SU-DHL-6 (cell line): ENCODE data around the gene PDLIM7.

Source experiments
- H2AFZ ChIP-seq: fragments of 200-600 bp; sonication (generic); 2 replicates; pipeline ENCODE4 v1.6.1; 2014; ENCODE audit warnings: low read depth, mild to moderate bottlenecking, moderate library complexity, mixed read lengths, antibody characterized with exemption, low read length; ENCODE audit not compliant: severe bottlenecking
- H3F3A ChIP-seq: fragments of 200-600 bp; shearing (Covaris generic); 2 replicates; pipeline ENCODE4 v1.6.0; 2016; ENCODE audit warnings: antibody characterized with exemption, mild to moderate bottlenecking; ENCODE audit not compliant: insufficient read depth
- H3K27ac ChIP-seq: fragments of 200-600 bp; sonication (generic); 2 replicates; pipeline ENCODE4 v1.5.1; 2016; ENCODE audit warnings: low read depth, mild to moderate bottlenecking, low read length, moderate library complexity, mixed read lengths
- H3K27me3 ChIP-seq: fragments of 200-600 bp; sonication (generic), shearing (Covaris generic); 2 replicates; pipeline ENCODE4 v1.6.0; 2014; ENCODE audit warnings: mild to moderate bottlenecking, low read length
- H3K36me3 ChIP-seq: fragments of 200-600 bp; sonication (generic); 2 replicates; pipeline ENCODE4 v1.6.1; 2014; ENCODE audit warnings: mild to moderate bottlenecking, low read length, mixed read lengths
- H3K4me2 ChIP-seq: fragments of 300-600, 200-600 bp; shearing (Covaris generic), sonication (generic); 2 replicates; pipeline ENCODE4 v1.6.0; 2014; ENCODE audit warnings: low read length, low read depth, mild to moderate bottlenecking; ENCODE audit not compliant: poor library complexity, severe bottlenecking
- H3K4me3 ChIP-seq: fragments of 200-600 bp; sonication (generic); 2 replicates; pipeline ENCODE4 v1.5.1; 2014; ENCODE audit warnings: antibody characterized with exemption, low read length, mild to moderate bottlenecking, mixed read lengths; ENCODE audit not compliant: insufficient read depth, poor library complexity, severe bottlenecking
- H3K79me2 ChIP-seq: fragments of 200-600 bp; sonication (generic); 2 replicates; pipeline ENCODE4 v1.6.1; 2014; ENCODE audit warnings: mild to moderate bottlenecking, low read length, moderate library complexity; ENCODE audit not compliant: insufficient read depth
- H3K9ac ChIP-seq: fragments of 200-600 bp; sonication (generic); 2 replicates; pipeline ENCODE4 v1.7.0; 2014; ENCODE audit warnings: mild to moderate bottlenecking, low read length
- H3K9me2 ChIP-seq: fragments of 200-600 bp; sonication (generic); replicated peaks from 2 replicates; pipeline ENCODE4 v1.6.1; 2014; ENCODE audit warnings: low read length; ENCODE audit not compliant: insufficient read depth
- H3K9me3 ChIP-seq: fragments of 200-600 bp; sonication (generic); 2 replicates; pipeline ENCODE4 v1.6.1; 2014; ENCODE audit warnings: low read length, mixed read lengths; ENCODE audit not compliant: insufficient read depth
- H4K20me1 ChIP-seq: fragments of 200-600 bp; sonication (generic); 2 replicates; pipeline ENCODE4 v1.6.1; 2014; ENCODE audit warnings: low read depth, mild to moderate bottlenecking, antibody characterized with exemption, low read length, moderate library complexity, mixed read lengths
- CTCF ChIP-seq: fragments of 200-600 bp; sonication (generic); IDR thresholded peaks from one replicate; pipeline ENCODE4 v1.5.1; 2017; ENCODE audit warnings: antibody characterized with exemption, mild to moderate bottlenecking, low read length, moderate library complexity; ENCODE audit not compliant: insufficient read depth, poor library complexity, severe bottlenecking
- EZH2phosphoT487 ChIP-seq: fragments of 200-600 bp; sonication (generic), shearing (Covaris generic); conservative IDR thresholded peaks from 2 replicates; pipeline ENCODE4 v1.6.1; 2018; ENCODE audit warnings: mild to moderate bottlenecking, antibody characterized with exemption, low read length, moderate library complexity, mixed read lengths

Gene PDLIM7

GRCh38 chr5:177499842-177500241, 2.4 kb upstream of the PDLIM7 start:
- no peak overlapping the region for H2AFZ ChIP-seq
- peaks cover 14% of the 10 kb centered on the region for H3F3A ChIP-seq
- H3K4me3 ChIP-seq: no peak overlapping the region
- no peaks in the 10 kb centered on the region for H3K79me2 ChIP-seq
- no peak overlapping the region for H3K4me2 ChIP-seq
- H4K20me1 ChIP-seq: no peaks in the 10 kb centered on the region
- H3K9me3 ChIP-seq: no peaks in the 10 kb centered on the region
- H3K27me3 ChIP-seq: no peaks in the 10 kb centered on the region
- H3K27ac ChIP-seq: no peak overlapping the region
- no peak overlapping the region for H3K9ac ChIP-seq
- no peaks in the 10 kb centered on the region for H3K9me2 ChIP-seq
- no peaks in the 10 kb centered on the region for H3K36me3 ChIP-seq
- TF ChIP-seq EZH2phosphoT487 (no peak), CTCF (no peak)

DNA sequence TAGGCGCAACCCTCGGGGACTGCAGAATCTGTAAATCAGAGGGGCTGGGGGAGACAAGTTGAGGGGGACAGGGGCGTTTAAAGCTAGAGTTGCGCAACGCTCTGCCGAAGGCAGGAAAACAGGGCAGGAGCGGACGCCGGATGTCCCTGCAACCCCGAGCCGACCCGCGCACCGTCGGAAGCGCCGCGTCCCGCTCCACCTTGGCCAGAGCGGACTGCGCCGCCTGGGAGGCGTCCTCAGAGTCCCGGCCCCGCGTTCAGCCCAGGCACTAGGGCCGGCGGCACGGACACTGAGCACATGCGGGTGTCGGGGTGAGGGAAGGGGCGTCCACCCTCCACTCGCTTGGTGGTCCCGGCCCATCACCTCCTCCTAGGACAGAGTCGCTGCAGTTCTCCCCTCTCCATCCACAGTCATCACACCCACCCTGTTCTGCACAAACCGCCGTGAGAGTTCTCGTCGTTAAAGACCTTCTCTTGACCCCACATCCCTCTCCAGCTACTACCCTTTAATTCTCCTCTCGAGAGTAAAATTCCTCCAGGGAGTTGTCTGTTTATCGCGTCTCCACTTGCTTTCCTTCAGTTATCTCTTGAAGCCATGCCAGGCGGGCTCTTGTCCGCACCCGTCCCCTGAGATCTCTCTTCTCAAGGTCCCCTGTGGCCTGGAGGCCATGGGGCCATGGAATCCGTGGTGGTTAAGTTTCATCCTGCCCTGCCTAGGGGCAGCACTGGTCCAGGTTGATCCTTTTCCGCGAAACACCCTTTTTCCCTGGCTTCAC, 796 bp upstream of the PDLIM7 start:
- H3K9me2 ChIP-seq: no peaks in the 10 kb centered on the region
- TF ChIP-seq CTCF: no peak
- TF ChIP-seq EZH2phosphoT487: no peak
- H3K36me3 ChIP-seq: no peaks in the 10 kb centered on the region
- H3K4me2 ChIP-seq: peak overlapping the region; percentile 71
- H3K27me3 ChIP-seq: no peaks in the 10 kb centered on the region
- H2AFZ ChIP-seq: peak overlapping the region; percentile 79
- H3K27ac ChIP-seq: no peak overlapping the region
- H3K9me3 ChIP-seq: no peaks in the 10 kb centered on the region
- H3K9ac ChIP-seq: peak overlapping the region; percentile 75
- no peaks in the 10 kb centered on the region for H3K79me2 ChIP-seq
- no peaks in the 10 kb centered on the region for H4K20me1 ChIP-seq
- peaks cover 19% of the 10 kb centered on the region for H3F3A ChIP-seq
- peak overlapping the region; percentile 70 for H3K4me3 ChIP-seq

GRCh38 chr5:177496727-177497291, 595 bp downstream of the PDLIM7 start:
- TF ChIP-seq CTCF (no peak), EZH2phosphoT487 (no peak)
- Histone ChIP-seq H2AFZ (peak overlapping the region; percentile 65), H3K9me2 (no peaks in the 10 kb centered on the region), H3K27me3 (no peaks in the 10 kb centered on the region), H3K9ac (peak overlapping the region; percentile 75), H3K27ac (peak overlapping the region; percentile 34; the same call in 1 of the 2 replicates), H3K36me3 (no peaks in the 10 kb centered on the region), H3F3A (peaks cover 9% of the 10 kb centered on the region), H3K4me3 (peak overlapping the region; percentile 70), H3K9me3 (no peaks in the 10 kb centered on the region), H3K79me2 (no peaks in the 10 kb centered on the region), H4K20me1 (no peaks in the 10 kb centered on the region), H3K4me2 (peak overlapping the region; percentile 71)
